Upper lobe of right lung (tissue), 1 donor: Measurements from ENCODE around the gene FAM187B. TPM values are rescaled to one million over a fixed set of nuclear protein-coding genes. Genes with fewer than 3 reads are reported as not detected.
"Not testable (repeated sequence)": the region's sequence is repeated elsewhere in the genome, so short reads cannot be mapped to it uniquely, and the experiment has no call there.

Experiments used
- ATAC-seq: fragments of 200-7000 bp; cut with Tn5 transposase; one replicate; pipeline ENCODE4 v1.9.1; 2020; ENCODE audit warnings: mild to moderate bottlenecking, moderate library complexity
- DNase-seq: peaks from one replicate; pipeline ENCODE4 v3.0.0-alpha.2; 2020
- H3K27ac ChIP-seq: fragments of 200-600 bp; one replicate; pipeline ENCODE4 v1.8.0; 2022
- H3K27me3 ChIP-seq: fragments of 200-600 bp; one replicate; pipeline ENCODE4 v1.8.0; 2022; ENCODE audit warnings: mild to moderate bottlenecking
- H3K36me3 ChIP-seq: fragments of 200-600 bp; one replicate; pipeline ENCODE4 v1.8.0; 2022
- H3K4me1 ChIP-seq: fragments of 200-600 bp; one replicate; pipeline ENCODE4 v1.8.0; 2022
- H3K4me3 ChIP-seq: fragments of 200-600 bp; one replicate; pipeline ENCODE4 v1.8.0; 2022; ENCODE audit warnings: mild to moderate bottlenecking
- H3K9me3 ChIP-seq: fragments of 200-600 bp; one replicate; pipeline ENCODE4 v1.8.0; 2022
- intact Hi-C: fragments of 100-400 bp; cut with DNase I; formaldehyde crosslinking; loops from one replicate; pipeline ENCODE4 v1.11.0; 2022
- total RNA-seq: library from RNA; stranded (reverse); fragmentation: NEBNext Ultra II Directional; extraction: Animal tissue kit (Norgen Biotek cat#: 25700); gene quantifications from one replicate; pipeline ENCODE4 v1.2.1, GENCODE V29; 2021
- TF ChIP-seq, protein P1 (sequence below): fragments of 200-600 bp; IDR thresholded peaks from one replicate; pipeline ENCODE4 v1.8.0; 2022; ENCODE audit warnings: antibody characterized with exemption
- donor health status: DM: no; HTN: yes; CAD: no; lungs with severe emphysema.

FAM187B gene
- total RNA-seq, 1 donor from 2014 or later: not detected

DNA sequence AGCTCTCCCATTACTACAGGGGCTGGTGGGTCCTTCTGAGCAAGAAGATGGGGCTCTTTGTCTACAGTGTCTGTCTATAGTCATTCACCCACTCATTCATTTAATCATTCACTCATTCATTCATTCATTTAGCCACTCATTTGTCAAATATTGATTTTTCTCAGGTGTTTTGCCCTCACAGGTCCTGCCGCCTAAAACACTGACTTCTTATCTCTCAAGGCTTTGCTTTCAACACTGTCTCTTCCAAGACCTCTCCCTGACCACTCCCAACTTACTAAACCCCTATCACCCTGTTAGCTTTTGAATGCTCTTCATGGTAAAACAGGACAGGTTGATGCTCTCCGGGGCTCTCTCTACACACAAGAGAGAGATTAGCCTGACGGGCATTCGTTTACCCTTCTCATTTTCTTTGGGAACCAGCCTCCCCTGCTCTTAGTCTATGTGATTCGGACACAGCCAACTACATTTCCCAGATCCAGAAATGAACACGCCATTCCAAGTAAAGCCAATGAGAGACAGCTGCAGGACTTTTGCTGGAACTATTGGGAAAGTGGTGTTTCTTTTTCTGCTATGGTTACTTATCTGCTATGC, 22.7 kb downstream of the FAM187B start:
- no peak for DNase-seq
- TF ChIP-seq, protein P1, sequence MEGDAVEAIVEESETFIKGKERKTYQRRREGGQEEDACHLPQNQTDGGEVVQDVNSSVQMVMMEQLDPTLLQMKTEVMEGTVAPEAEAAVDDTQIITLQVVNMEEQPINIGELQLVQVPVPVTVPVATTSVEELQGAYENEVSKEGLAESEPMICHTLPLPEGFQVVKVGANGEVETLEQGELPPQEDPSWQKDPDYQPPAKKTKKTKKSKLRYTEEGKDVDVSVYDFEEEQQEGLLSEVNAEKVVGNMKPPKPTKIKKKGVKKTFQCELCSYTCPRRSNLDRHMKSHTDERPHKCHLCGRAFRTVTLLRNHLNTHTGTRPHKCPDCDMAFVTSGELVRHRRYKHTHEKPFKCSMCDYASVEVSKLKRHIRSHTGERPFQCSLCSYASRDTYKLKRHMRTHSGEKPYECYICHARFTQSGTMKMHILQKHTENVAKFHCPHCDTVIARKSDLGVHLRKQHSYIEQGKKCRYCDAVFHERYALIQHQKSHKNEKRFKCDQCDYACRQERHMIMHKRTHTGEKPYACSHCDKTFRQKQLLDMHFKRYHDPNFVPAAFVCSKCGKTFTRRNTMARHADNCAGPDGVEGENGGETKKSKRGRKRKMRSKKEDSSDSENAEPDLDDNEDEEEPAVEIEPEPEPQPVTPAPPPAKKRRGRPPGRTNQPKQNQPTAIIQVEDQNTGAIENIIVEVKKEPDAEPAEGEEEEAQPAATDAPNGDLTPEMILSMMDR: no peak
- ATAC-seq: no peak
- H3K4me3 ChIP-seq: no peak overlapping the region
- H3K36me3 ChIP-seq: no peaks in the 10 kb centered on the region
- H3K27me3 ChIP-seq: no peaks in the 10 kb centered on the region
- intact Hi-C loops: no loop called here
- H3K9me3 ChIP-seq: no peaks in the 10 kb centered on the region
- no peak overlapping the region for H3K27ac ChIP-seq
- H3K4me1 ChIP-seq: peaks cover 20% of the 10 kb centered on the region

DNA sequence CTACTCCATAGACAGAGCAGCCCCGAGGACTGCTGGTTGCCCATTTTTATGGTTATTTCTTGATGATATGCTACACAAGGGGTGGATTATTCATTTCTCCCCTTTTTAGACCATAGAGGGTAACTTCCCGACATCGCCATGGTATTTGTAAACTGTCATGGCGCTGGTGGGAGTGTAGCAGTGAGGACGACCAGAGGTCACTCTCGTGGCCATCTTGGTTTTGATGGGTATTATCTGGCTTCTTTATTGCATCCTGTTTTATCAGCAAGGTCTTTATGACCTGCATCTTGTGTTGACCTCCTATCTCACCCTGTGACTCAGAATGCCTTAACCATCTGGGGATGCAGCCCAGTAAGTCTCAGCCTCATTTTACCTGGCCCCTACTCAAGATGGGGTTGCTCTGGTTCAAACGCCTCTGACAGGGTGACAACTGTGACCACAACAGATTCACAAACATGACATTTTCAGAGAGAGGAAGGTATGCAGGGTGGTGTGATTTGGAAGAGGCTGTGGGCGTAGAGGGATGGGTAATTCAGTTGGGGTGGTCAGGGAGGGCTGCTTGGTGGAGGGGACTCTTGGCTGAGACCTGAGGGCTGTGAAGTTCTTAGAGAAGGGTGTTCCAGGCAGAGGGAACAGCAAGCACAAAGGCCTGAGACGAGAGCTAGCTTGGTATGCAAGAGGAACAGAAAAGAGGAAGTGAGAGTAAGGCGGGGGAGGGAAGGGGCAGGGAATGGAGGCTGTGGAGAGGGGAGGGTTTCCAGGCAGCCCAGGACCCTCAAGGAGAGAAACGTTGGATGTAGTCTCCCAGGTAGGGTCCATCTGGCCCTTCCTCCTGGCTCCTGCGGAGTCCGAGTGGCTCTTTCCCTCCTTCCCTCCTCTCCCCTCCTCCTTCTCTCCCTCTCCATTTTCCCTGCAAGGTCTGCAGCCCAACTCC, 23.5 kb downstream of the FAM187B start:
- Histone ChIP-seq H3K36me3 (no peaks in the 10 kb centered on the region), H3K4me1 (peaks cover 20% of the 10 kb centered on the region), H3K4me3 (no peak overlapping the region), H3K27ac (no peak overlapping the region), H3K27me3 (no peaks in the 10 kb centered on the region), H3K9me3 (no peaks in the 10 kb centered on the region)
- TF ChIP-seq, protein P1: no peak
- ATAC-seq (peak; percentile 89), DNase-seq (no peak)
- intact Hi-C loops: no loop called here

GRCh38 chr19:35202722-35203688, 25.5 kb downstream of the FAM187B start:
- no peaks in the 10 kb centered on the region for H3K27me3 ChIP-seq
- no peaks in the 10 kb centered on the region for H3K36me3 ChIP-seq
- DNase-seq (no peak), ATAC-seq (peak; percentile 37)
- intact Hi-C loops: no loop called here
- H3K27ac ChIP-seq: no peak overlapping the region
- TF ChIP-seq, protein P1: no peak
- H3K4me3 ChIP-seq: no peak overlapping the region
- peaks cover 20% of the 10 kb centered on the region for H3K4me1 ChIP-seq
- no peaks in the 10 kb centered on the region for H3K9me3 ChIP-seq

- no peaks in the 10 kb centered on the region for H3K36me3 ChIP-seq
- no peak overlapping the region for H3K27ac ChIP-seq
- intact Hi-C loops: no loop called here
- no peak for DNase-seq
- H3K27me3 ChIP-seq: no peaks in the 10 kb centered on the region
- peaks cover 4% of the 10 kb centered on the region for H3K4me1 ChIP-seq
- no peak for ATAC-seq
- no peaks in the 10 kb centered on the region for H3K9me3 ChIP-seq
- TF ChIP-seq, protein P1: no peak
- H3K4me3 ChIP-seq: no peak overlapping the region
Observed at GRCh38 chr19:35199481-35199880, 29.1 kb downstream of the FAM187B start.

- H3K36me3 ChIP-seq, ATAC-seq, DNase-seq, H3K4me3 ChIP-seq, H3K4me1 ChIP-seq, H3K9me3 ChIP-seq, intact Hi-C loops, H3K27me3 ChIP-seq, H3K27ac ChIP-seq: not testable (repeated sequence)
Observed at GRCh38 chr19:35196861-35197260, 31.7 kb downstream of the FAM187B start.
